Neural crest cell (in vitro differentiated cells): ENCODE measurements around the gene LPCAT3. TPM values are rescaled to one million over a fixed set of nuclear protein-coding genes. Genes with fewer than 3 reads are reported as not detected.

Experiments used
- DNase-seq: peaks from one replicate; pipeline ENCODE4 v3.0.0; 2021; ENCODE audit warnings: low read depth, mixed read lengths, low spot score
- H3K27ac Mint-ChIP-seq: one replicate; pipeline ENCODE4 v1.8.0; 2021; ENCODE audit warnings: mild to moderate bottlenecking, mixed read lengths; ENCODE audit not compliant: unreplicated experiment
- H3K27me3 Mint-ChIP-seq: 2 replicates; pipeline ENCODE4 v1.8.0; 2021; ENCODE audit warnings: low read depth, mild to moderate bottlenecking, mixed read lengths
- H3K36me3 Mint-ChIP-seq: 2 replicates; pipeline ENCODE4 v1.8.0; 2021; ENCODE audit warnings: low read depth, mild to moderate bottlenecking, mixed read lengths
- H3K4me1 Mint-ChIP-seq: 2 replicates; pipeline ENCODE4 v1.8.0; 2021; ENCODE audit warnings: mixed read lengths
- H3K4me3 Mint-ChIP-seq: one replicate; pipeline ENCODE4 v1.8.0; 2021; ENCODE audit warnings: mild to moderate bottlenecking, mixed read lengths
- H3K9me3 Mint-ChIP-seq: 2 replicates; pipeline ENCODE4 v1.8.0; 2021; ENCODE audit warnings: mixed read lengths
- long read RNA-seq: library from polyadenylated mRNA; unstranded; transcript quantifications from one replicate; pipeline ENCODE4 v2.0.0, GENCODE V29; 2020
- total RNA-seq: library from RNA; stranded (reverse); gene quantifications from 2 replicates; pipeline ENCODE4 v1.2.1, GENCODE V29; 2021
- TF ChIP-seq, protein P1 (sequence below): fragments of 200-600 bp; sonication (generic); conservative IDR thresholded peaks from 2 replicates; pipeline ENCODE4 v1.5.0; 2021; ENCODE audit warnings: antibody characterized with exemption, mild to moderate bottlenecking

The LPCAT3 gene, protein sequence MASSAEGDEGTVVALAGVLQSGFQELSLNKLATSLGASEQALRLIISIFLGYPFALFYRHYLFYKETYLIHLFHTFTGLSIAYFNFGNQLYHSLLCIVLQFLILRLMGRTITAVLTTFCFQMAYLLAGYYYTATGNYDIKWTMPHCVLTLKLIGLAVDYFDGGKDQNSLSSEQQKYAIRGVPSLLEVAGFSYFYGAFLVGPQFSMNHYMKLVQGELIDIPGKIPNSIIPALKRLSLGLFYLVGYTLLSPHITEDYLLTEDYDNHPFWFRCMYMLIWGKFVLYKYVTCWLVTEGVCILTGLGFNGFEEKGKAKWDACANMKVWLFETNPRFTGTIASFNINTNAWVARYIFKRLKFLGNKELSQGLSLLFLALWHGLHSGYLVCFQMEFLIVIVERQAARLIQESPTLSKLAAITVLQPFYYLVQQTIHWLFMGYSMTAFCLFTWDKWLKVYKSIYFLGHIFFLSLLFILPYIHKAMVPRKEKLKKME
- total RNA-seq = 29.7 and 32.8 TPM in 2 replicates
- long read RNA-seq, transcript LPCAT3-201 (13 exons, 2,268 nt) = major isoform, 11 of 21 reads
- long read RNA-seq, partial matches to known transcripts = 4 of 21 reads
- long read RNA-seq, other reads (novel, unspliced or antisense) = 6 of 21 reads

GRCh38 chr12:7018350-7019042 lies at the start of gene LPCAT3:
Gene LPCAT3 (minus strand): TSS chr12:7018476. CDS start chr12:7018424, 52 bp downstream.
- Mint-ChIP-seq H3K27ac (peak within 1 kb of the TSS; percentile 98), H3K36me3 (no peaks in the 10 kb centered on the region), H3K9me3 (no peaks in the 10 kb centered on the region), H3K27me3 (no peaks in the 10 kb centered on the region), H3K4me3 (peak within 1 kb of the TSS; percentile 91), H3K4me1 (peaks cover 29% of the 10 kb centered on the region)
- TF ChIP-seq, protein P1, sequence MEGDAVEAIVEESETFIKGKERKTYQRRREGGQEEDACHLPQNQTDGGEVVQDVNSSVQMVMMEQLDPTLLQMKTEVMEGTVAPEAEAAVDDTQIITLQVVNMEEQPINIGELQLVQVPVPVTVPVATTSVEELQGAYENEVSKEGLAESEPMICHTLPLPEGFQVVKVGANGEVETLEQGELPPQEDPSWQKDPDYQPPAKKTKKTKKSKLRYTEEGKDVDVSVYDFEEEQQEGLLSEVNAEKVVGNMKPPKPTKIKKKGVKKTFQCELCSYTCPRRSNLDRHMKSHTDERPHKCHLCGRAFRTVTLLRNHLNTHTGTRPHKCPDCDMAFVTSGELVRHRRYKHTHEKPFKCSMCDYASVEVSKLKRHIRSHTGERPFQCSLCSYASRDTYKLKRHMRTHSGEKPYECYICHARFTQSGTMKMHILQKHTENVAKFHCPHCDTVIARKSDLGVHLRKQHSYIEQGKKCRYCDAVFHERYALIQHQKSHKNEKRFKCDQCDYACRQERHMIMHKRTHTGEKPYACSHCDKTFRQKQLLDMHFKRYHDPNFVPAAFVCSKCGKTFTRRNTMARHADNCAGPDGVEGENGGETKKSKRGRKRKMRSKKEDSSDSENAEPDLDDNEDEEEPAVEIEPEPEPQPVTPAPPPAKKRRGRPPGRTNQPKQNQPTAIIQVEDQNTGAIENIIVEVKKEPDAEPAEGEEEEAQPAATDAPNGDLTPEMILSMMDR = peak; percentile 97
- DNase-seq = peak; percentile 97

- Mint-ChIP-seq H3K27me3 (peaks cover 2% of the 10 kb centered on the region), H3K9me3 (no peaks in the 10 kb centered on the region), H3K4me1 (no peaks in the 10 kb centered on the region), H3K4me3 (no peak overlapping the region), H3K27ac (no peak overlapping the region), H3K36me3 (no peaks in the 10 kb centered on the region)
- no peak for DNase-seq
- TF ChIP-seq, protein P1 = no peak
These were observed 48.8 kb upstream of the LPCAT3 start for GRCh38 chr12:7067096-7067495.

GRCh38 chr12:7066596-7066995 lies 48.3 kb upstream of the LPCAT3 start:
- no peak overlapping the region for H3K27ac Mint-ChIP-seq
- H3K9me3 Mint-ChIP-seq = no peaks in the 10 kb centered on the region
- H3K4me3 Mint-ChIP-seq = no peak overlapping the region
- TF ChIP-seq, protein P1 = no peak
- no peaks in the 10 kb centered on the region for H3K36me3 Mint-ChIP-seq
- H3K27me3 Mint-ChIP-seq = no peaks in the 10 kb centered on the region
- no peak for DNase-seq
- H3K4me1 Mint-ChIP-seq = no peaks in the 10 kb centered on the region

GRCh38 chr12:7065073-7065623 lies 46.9 kb upstream of the LPCAT3 start:
- TF ChIP-seq, protein P1 = no peak
- no peaks in the 10 kb centered on the region for H3K4me1 Mint-ChIP-seq
- no peaks in the 10 kb centered on the region for H3K36me3 Mint-ChIP-seq
- peaks cover 10% of the 10 kb centered on the region for H3K27me3 Mint-ChIP-seq
- no peak overlapping the region for H3K4me3 Mint-ChIP-seq
- H3K9me3 Mint-ChIP-seq = no peaks in the 10 kb centered on the region
- H3K27ac Mint-ChIP-seq = no peak overlapping the region
- DNase-seq = no peak

DNA sequence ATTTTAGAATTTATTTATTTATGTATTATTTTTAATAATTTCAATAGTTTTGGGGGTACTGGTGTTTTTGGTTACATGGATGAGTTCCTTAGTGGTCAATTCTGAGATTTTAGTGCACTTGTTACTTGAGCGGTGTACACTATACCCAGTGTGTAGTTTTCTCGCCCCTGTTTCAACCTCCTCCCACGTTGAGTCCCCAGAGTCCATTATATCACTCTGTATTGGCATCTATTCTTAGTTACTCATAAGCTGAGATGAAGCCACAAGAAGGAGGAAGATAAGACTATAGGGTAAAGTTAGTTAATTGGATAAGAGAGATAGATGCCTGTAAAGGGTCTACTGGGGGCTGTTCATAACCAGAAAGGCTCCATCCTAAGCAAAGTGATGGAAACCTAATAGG lies 46.2 kb upstream of the LPCAT3 start:
- no peaks in the 10 kb centered on the region for H3K36me3 Mint-ChIP-seq
- no peak overlapping the region for H3K4me3 Mint-ChIP-seq
- H3K4me1 Mint-ChIP-seq = no peaks in the 10 kb centered on the region
- TF ChIP-seq, protein P1 = no peak
- H3K27ac Mint-ChIP-seq = no peak overlapping the region
- H3K9me3 Mint-ChIP-seq = no peaks in the 10 kb centered on the region
- peaks cover 12% of the 10 kb centered on the region for H3K27me3 Mint-ChIP-seq
- DNase-seq = no peak
